Inferior parietal cortex (tissue), 1 donor: ENCODE measurements around the gene FSTL4.

ENCODE experiments used
- DNase-seq: peaks from one replicate; pipeline ENCODE4 v3.0.0-alpha.2; 2016; ENCODE audit errors: extremely low spot score

The FSTL4 gene

DNA sequence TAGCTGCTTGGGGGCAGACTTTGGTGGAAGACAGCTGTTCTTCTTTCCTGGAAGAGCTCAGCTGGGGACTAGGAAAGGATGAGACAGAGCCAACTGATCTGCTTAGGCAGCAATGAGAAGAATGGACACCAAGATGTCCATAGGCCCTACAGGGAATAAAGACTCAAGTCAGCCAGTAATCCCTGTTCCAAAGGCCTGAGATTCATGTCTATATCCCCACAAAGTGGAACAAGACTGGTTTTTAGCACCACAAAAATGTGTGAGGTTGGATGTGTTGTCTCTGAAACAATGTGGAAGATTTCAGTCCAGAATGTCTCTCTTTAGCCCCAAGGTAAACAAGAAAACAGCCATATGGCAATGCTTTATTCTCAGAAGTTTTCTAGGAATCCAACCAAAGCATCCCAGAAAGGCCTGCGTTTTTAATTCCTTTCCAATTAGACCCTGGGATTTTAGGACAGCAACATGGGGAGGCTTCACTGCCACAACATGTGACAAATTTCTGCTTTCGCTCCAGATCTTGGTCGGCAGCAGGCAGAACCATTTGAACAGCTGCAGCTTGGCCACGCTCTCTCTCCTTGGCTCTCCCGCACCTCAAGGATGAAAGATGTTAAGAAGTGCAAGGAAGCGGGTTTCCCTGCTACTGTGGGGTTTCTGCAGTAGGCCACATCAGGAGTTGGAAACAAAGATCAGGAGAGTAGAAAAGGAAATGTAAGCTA is 245.1 kb downstream of the FSTL4 start:
- no peak for DNase-seq

DNA sequence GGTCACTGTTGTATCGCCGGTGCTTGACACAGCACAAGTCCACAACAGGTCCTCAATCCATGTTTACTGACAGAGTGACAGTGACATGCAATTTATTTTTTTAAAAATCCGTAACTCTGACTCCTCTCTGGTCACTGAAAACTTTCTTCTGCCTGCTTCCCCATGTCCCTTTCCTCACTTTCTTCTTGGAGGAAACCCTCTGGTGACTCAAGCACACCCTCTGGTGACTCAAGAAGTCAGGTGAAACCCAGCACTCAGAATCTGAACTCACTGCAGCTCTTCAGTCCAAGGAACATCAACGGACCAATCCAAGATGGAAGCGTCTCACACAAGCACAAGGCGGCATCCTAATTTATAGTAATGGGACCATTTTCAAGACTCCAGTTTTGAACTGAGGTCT is 245.9 kb downstream of the FSTL4 start:
- DNase-seq: no peak

DNA sequence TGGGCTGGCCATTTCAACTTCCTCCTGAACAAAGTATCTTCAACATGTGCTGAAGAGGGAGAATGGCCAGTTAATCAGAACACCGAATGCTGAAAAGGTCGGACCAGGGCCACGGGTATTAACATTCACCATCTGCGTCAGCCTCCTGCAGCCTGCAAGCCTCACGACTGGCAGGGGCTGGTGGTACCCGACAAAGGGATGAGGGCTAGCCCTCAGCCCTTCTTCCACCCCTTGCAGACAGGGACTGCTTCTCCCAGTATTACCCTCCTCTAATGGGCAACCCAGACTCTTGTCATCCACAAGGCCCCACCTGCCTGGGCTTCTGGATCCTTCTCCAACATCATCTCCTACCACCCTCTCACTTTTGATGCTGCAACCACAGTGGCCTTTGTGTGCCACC is 246.6 kb downstream of the FSTL4 start:
- no peak for DNase-seq

DNA sequence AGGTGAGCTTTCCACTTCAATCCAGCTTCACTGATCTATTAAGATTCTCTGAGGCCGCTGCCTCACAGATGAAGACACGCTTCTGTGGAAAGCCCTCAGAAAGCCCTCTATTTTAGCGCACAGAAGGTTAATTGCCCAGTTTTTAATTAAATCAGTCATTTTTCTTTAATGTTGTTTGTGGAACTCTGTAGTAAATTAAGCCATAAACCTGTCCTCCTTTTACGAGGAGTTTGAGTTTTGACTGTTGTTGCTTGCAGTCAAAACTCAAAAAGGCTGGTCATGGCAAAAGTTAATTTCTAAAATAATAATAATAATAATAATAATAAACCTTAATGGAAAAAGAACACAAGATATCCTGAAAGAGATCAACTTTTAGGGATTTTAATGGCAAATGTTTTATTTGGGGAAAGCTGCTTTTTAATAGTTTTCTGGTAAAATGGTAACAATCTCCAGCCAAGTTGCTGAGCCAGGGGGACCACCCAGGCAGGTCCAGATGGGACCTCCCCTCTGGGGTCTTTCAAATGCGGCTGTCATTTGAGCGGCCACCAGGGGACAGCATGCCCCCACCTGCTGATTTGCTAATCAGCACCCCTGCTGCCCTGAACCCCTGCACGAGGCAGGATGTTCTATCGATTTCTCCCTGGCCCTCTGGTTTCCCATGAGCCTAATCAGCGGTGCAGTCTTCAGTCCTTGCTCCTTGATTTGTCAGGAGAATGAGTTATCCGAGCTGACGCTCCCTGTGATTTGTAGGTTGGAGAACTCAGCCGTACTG is 247.2 kb downstream of the FSTL4 start:
- no peak for DNase-seq

DNA sequence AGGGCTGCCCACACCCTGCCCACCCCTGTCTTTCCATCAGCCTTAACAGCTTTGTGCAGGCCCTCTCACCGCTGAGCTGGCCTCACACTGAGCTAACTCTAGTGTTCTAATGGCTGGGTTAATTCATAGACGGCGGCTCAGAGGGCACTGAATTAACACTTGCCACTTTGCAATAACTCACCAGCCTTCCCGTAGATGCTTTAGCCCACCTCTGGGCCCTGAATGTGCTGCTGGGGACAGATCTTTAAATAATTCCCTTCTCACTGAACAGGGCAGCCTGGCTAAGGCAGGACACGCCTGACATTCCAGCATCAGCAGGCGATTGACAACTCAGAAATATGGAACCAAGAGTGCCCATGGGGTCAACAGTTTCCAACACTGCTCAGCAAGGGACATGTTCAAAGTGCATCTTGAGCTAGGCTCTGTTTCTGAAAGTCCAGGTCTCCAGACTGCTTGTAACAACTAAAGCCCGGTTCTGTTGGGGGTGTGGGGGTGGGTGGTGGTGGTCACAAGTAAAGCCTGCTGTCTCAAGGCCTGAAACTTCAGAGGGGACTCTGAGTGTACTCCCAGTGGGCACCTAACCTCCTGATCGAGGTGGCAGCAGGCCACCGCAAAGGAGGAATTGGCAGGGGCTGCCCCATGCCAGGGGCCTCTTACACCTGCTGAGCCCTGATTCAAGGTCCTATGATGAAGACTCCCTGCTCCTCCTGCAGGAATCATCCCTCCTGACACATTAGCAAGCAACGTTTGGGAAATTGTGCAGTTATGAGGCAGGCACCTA is 248.3 kb downstream of the FSTL4 start:
- no peak for DNase-seq

DNA sequence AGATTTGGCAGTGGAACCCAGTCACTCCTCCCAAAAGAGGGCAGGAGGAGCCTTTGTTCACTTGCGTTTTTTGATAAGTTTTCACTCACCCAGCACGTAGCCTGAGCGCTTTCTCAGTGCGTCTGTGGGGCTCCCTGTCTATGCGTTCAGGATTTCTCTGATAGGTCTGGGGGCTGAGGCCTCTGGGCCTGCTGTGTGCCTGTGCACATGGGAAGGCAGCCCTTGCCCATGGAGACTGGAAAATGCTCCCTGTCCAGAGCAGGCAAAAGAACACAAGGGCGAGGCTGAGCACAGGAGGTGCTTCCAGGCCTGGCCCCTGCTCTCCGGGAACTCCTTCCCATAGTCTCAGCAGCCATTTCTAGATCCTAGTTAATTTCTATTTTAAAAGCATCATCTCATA is 249.9 kb downstream of the FSTL4 start:
- no peak for DNase-seq

DNA sequence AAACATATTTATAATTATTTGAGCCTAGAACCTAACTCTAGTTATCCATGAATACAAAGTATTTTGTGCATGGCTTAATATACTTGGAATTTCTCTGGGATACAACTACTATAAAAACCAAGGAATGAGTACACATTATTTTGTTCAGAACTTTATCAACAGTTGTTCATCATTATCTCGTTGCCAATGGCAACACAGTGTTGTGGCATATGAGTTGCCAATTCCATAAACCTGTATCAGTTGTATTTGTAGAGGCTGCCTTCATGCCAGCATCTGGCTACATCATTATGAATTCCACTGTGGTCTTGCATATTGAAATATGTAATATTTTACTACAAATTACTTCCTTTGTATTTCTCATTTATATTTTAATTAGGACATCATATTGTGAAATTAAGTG is 250.4 kb downstream of the FSTL4 start:
- DNase-seq: no peak

DNA sequence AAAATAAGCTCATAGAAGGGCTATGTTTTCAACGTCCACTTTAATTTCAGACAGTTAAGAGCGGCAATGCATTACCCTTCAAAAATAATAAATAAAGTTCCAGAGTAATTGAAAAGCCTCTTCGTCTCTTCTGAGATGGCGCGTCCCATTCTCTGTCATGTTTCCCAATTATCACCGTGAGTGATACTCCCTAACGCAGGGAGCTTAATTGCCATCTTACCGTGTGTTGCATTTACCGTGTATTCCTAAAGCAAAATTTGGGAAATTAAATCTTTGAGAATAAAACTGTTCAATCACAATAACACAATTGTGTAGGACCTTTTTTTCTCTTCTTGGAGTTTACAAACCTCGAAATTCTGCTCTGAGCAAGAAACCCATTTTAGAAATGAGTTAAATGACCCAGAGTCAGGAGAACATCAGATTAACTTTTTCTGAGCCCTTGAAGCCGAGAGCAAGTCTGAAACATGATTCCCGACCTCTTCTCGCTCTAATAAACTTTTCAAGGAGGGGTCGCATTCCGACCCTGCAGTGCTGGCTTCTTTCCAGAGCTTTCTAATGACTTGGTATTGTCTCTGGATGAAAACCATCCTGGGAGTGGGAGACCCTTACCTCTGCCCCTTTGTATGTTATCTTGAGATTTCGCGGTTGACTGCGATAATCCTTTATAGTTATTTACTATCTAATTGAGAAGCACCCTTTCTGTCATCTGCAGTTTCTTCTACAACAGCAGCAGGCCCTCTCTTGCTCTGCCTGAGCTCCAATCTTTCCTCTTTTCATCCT is 251.5 kb downstream of the FSTL4 start:
- DNase-seq: no peak

DNA sequence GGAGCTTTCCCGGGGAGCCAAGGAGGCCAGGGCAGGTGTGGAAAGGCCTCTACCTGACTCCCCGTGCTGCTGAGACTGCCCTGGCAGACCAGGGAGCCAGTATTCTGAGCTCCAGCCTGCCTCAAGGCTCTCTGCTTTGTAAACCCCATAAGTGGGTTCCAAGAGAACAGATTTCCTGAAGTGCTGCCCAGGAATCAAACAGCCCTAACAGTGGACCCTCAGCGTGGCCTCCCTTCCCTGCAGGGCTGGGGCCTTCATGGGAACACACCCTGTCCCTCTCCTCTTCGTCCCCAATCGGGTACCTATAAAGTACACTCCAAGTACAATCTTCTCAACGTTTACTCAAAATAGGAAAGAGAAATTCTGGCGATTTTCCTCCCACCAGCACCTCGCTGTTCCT is 252.5 kb downstream of the FSTL4 start:
- DNase-seq: no peak

DNA sequence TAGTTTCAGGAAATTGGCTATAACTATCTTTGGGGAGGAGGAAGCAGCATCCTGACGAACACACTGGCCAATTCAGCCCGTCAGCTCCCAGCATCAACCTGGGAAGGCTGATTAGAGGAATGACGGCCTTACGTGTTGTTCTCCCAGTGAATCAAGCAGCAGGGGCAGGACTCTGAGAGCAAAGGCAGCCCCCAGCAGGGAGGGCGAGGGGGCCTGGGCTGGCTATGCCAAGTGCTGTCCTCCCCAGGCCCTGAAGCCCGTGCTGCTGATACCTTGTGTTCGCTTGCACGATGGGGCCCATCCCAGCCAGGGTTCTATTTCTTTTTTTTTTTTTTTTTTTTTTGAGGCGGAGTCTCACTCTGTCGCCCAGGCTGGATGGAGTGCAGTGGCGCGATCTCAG is 254.1 kb downstream of the FSTL4 start:
- DNase-seq: no peak

DNA sequence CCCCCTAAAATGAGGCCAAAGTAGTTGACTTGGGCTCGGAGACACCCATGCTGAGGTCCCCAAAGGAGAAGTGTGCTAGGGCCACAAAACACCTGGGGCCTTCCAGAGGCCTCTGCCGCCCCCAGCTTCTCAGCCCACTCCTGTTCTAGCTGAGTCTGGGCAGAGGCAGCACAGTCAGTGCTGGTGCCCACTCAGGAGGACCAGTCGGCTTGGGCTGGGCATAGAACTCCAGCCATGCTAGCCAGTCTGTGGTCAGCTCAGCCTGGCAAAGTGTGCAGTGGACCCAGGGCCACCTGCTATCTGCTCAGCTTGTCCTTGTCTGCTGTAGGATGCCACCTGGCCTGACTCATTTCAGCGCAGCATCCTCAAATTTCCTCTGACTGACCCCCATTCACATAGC is 254.6 kb downstream of the FSTL4 start:
- no peak for DNase-seq

DNA sequence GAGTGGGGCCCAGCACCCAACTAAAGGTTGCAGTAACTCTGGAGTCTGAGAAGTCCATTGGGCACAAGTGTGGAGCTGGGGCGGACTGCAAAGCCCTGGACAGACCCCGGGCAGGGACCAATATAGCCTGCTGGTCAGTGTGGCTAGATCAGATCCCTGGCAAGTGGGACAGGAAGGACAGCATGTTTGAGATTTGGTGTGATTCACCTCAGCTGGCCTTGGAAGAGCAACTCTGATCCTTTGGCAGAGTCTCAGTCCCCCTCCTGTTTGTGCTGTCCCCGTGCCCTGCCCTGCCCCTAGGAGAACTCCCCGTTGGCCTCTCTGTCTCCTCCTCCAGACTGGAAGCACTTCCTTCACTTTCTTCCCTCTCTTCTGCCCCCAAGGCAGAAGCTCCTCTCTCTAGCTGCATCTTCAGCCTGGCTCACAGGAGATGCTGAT is 255.3 kb downstream of the FSTL4 start:
- no peak for DNase-seq

DNA sequence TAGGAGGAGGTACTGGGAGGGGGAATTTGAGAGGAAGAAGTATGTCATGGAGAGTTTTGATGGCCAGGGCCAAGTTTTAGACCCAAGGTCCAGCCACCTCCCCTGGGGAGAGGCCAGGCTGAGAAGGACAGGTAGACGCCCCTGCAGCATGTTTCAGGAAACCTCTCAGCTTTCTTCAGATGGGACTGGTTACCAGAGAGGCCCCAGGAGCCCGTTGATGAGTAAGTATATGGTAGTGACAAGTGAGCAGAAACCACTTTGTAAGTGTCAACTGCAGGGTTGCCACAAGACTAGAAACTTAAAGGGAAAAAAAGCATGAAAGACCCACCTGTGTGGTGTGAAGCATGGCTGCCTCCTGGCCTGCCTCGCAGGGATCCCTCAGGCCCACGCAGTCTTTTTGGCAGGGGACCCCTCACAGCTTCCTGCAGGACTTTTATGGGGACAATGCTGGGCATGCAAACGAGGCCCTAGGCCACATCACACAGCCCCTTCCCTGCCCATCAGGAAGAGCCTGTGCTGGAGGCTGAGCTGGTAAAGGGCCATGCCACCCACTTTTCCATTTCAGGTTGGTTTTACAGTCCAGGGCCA is 255.9 kb downstream of the FSTL4 start:
- no peak for DNase-seq

DNA sequence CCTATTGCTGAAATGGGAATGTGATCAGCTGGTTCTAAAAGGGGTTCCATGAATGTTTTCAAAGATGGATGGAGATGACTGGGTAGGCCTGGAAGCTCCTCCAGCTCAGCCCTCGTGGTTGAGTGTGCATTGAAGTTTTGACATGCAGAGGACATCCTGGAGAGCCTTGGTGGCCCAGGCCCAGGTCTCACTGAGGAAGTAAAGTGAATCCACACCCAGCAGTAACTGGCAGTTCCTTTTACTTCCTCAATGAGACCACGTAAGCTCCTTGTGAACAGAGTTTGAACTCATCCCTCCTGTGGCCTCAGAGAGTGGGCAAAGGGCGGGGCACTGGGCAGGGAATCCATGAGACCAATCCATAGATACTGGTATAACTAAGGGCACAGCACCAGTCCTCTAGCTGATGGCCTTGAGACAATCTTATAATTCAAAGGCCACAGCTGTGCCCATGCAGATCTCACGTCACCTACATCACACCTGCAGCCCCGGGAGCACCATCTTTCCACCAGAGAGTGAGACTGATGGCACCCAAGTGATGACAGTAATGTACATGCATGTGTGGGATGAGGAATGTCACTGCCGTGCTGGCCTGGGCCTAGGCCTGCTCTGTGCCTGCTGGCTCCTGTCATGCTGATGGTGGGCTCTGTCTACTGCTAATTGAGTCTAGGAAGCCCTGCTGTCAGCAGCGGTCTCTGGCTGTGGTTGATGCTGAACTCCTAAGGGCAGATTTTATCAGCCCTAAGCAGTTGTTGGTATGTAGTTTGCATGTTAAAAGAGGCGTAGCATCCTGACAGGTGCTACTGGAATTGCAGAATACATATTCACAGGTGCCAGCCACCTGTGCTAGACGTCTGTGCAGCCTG is 257.8 kb downstream of the FSTL4 start:
- no peak for DNase-seq

DNA sequence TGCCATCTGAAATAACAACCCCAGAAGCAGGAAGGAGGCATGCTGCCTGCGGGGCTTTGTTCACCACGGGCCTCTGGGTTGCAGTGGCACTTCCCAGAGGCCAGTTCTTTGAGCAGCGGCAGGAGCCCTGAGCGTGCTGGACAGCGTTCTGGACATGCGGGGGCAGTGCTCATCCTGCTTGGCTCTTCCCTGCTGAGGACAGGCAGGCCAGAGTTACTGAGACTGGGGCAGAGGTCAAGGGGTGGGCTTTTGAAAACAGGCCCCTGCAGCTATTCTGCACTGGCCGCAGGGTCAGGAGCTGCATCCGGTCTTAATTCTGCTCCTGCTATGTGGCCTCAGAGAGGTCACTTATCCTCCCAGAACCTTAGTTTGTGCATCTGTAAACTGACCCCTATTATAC is 258.6 kb downstream of the FSTL4 start:
- no peak for DNase-seq

DNA sequence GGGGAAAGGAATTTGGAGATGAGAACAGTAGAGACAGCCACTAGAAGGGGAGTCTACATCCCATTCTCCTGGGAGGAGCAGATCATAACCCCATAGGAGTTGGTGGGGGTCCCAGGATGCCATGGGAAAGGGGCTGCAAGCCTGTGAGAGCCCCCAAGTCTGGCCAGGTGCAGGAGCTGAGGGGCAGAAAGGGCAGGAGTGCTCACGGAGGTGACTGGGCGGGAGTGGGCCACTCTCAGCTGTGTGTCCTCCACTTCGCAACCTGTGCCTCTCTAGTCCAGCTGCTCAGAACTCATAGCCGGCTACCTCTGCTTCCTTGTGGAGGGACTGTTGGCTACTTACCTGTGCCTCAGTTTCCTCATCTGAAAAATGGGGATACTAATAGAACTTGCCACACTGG is 263.9 kb downstream of the FSTL4 start:
- DNase-seq: no peak

DNA sequence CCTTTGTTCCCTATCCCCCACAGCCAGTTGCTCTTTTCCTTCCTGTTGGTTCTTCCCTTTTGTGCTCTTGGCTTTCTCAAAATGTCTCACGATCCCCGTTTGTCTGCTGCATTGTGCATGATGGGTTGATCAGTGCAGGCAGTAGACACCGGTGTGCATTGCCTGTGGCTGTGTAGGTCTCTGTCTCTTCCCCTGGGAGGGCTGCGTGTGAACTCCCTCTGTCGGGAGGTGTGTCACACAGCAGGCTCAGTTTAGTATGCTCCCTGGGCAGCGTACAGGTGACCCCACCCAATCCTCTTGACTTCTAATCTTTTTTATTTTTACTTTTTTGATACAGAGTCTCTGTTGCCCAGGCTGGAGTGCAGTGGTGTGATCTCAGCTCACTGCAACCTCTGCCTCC is 265.3 kb downstream of the FSTL4 start:
- no peak for DNase-seq

DNA sequence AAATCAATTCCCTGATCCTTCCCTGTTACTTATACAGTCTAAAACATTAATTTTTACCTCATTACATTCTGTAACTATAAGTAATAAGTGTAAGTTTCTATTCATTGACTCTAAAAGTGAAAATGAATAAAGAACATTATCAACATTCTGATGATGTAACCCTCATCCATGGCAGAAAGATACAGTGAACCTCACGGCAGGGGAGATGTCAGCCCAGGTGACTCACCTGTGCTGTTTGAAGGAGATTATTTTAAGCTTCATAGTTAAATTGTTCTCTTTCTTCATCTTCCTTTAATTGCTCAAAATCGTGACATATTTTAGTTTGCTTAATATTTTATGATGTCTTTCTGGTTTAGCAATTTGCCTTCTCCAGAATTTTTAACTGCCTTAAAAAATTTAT is 268.1 kb downstream of the FSTL4 start:
- no peak for DNase-seq

DNA sequence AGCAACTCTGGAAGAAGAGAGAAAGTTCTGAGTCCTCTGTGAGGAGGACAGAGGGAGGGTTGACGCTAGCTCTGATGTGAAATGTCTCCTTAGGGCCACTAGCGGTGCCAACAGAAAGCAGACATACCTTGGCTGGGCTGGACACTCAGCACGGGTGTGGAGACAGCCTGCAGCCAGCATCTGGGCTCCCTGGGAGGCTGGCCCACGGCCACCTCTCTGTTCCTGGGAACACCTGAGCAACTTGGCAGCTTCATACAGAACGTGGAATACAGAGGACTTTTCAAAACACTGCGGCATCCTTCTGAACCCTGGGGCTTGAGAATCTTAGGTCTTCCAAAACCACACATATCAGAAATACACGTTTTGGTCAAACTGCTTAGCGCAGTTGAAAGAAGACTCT is 269.1 kb downstream of the FSTL4 start:
- DNase-seq: no peak

DNA sequence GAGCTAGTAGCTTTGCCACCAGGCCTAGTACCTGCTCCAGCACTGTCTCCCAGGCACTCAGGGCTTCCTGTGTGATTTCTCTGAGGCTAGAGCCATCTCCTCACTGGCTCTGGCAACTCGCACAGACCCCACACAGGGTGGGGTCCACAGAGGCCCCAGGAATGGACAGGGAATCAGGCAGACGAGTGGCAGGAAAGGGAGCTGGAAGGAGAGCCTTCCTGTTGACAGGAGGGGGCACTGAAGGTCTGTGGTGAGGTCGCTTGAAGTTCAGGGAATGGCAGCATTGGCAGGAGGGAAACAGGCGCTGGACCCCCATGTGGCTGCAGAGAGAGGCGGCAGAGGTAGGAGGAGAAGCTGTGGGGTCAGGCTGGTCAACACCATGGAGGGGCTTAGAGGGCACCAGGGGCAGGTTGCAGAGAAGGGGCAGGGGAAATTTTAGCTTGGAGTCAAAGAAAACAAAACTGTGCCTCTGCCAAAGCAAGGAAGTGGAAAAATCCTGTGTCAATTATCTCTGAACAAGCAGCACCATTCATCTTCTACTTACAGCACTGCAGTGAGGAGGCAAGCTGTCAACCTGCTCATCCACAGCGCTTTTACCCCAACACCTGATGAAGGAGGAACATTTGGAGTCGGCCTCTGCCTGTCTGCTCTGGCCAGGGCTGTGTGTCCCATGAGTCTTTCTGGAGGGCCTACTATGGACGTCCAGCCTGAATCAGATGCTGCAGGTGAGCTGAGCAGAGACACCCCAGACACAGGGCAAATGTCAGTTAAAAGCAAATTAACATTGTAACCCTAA is 270.2 kb downstream of the FSTL4 start:
- no peak for DNase-seq
